A673 (cell line): ENCODE data around the gene CNIH1. TPM values are rescaled to one million over a fixed set of nuclear protein-coding genes. Genes with fewer than 3 reads are reported as not detected.

Experiments
- BruUV-seq: library from RNA; stranded (reverse); fragments of 400-500 nt; replicated peaks from 2 replicates; lab custom pipeline; 2021; lab: Mats Ljungman, UMichigan
- CTCF ChIA-PET: fragments of 300-600 bp; sonication (Branson Sonifier 250); formaldehyde crosslinking; loops from one replicate; lab custom pipeline; 2022; ENCODE audit warnings: antibody characterized with exemption; lab: Charles Lee
- POLR2A ChIA-PET: fragments of 300-600 bp; sonication (Branson Sonifier 250); formaldehyde crosslinking; loops from one replicate; lab custom pipeline; 2022; ENCODE audit warnings: antibody characterized with exemption; ENCODE audit not compliant: low non-redundant PET; lab: Charles Lee
- DNase-seq: peaks from one replicate; pipeline ENCODE4 v3.0.0-alpha.2; 2015; ENCODE audit warnings: low spot score
- H3K27ac ChIP-seq: fragments of 200-600 bp; sonication (generic); 2 replicates; pipeline ENCODE4 v1.5.1; 2016; ENCODE audit warnings: mixed run types, low read depth, mild to moderate bottlenecking, mixed read lengths, antibody characterized with exemption, low read length; ENCODE audit not compliant: poor library complexity, severe bottlenecking
- H3K27me3 ChIP-seq: fragments of 200-600 bp; sonication (generic); replicated peaks from 2 replicates; pipeline ENCODE4 v1.6.1; 2017; ENCODE audit warnings: mixed run types, low read depth, mild to moderate bottlenecking, mixed read lengths, antibody characterized with exemption, low read length; ENCODE audit not compliant: insufficient read depth, poor library complexity
- H3K36me3 ChIP-seq: fragments of 200-600 bp; sonication (generic); 2 replicates; pipeline ENCODE4 v1.6.1; 2016; ENCODE audit warnings: mixed run types, mild to moderate bottlenecking, mixed read lengths, antibody characterized with exemption, low read length; ENCODE audit not compliant: insufficient read depth, poor library complexity, severe bottlenecking
- H3K4me1 ChIP-seq: fragments of 200-600 bp; sonication (generic); 2 replicates; pipeline ENCODE4 v1.6.1; 2017; ENCODE audit warnings: mixed run types, mild to moderate bottlenecking, mixed read lengths, antibody characterized with exemption, low read length; ENCODE audit not compliant: insufficient read depth, poor library complexity, severe bottlenecking
- H3K4me3 ChIP-seq: fragments of 200-600 bp; sonication (generic); 2 replicates; pipeline ENCODE4 v1.5.1; 2016; ENCODE audit warnings: low read depth, mixed run types, mild to moderate bottlenecking, mixed read lengths, low read length; ENCODE audit not compliant: poor library complexity, severe bottlenecking
- H3K9me3 ChIP-seq: fragments of 200-600 bp; sonication (generic); 2 replicates; pipeline ENCODE4 v1.6.1; 2016; ENCODE audit warnings: mixed run types, low read depth, mild to moderate bottlenecking, mixed read lengths, antibody characterized with exemption, low read length; ENCODE audit not compliant: poor library complexity, severe bottlenecking
- EZH2 ChIP-seq: fragments of 200-600 bp; sonication (generic); IDR thresholded peaks from 2 replicates; pipeline ENCODE4 v1.6.1; 2017; ENCODE audit warnings: borderline replicate concordance, low read depth, mild to moderate bottlenecking, mixed read lengths, antibody characterized with exemption, low read length; ENCODE audit not compliant: poor library complexity, severe bottlenecking
- intact Hi-C: fragments of 100-400 bp; cut with micrococcal nuclease; formaldehyde crosslinking; loops from one replicate; pipeline ENCODE4 v1.10.0; 2022; ENCODE audit not compliant: unreplicated experiment
- total RNA-seq: library from RNA; stranded (reverse); gene quantifications from 2 replicates; pipeline ENCODE4 v1.2.3, GENCODE V29; 2021
- TF ChIP-seq, protein P1 (sequence below): fragments of 300-800, 200-600 bp; sonication (generic); conservative IDR thresholded peaks from 2 replicates; pipeline ENCODE4 v1.5.1; 2017; ENCODE audit warnings: low read depth, mild to moderate bottlenecking, antibody characterized with exemption, low read length, moderate library complexity, mixed read lengths

The CNIH1 gene
- total RNA-seq, 1 experiment from 2014 or later, result 170 TPM

DNA sequence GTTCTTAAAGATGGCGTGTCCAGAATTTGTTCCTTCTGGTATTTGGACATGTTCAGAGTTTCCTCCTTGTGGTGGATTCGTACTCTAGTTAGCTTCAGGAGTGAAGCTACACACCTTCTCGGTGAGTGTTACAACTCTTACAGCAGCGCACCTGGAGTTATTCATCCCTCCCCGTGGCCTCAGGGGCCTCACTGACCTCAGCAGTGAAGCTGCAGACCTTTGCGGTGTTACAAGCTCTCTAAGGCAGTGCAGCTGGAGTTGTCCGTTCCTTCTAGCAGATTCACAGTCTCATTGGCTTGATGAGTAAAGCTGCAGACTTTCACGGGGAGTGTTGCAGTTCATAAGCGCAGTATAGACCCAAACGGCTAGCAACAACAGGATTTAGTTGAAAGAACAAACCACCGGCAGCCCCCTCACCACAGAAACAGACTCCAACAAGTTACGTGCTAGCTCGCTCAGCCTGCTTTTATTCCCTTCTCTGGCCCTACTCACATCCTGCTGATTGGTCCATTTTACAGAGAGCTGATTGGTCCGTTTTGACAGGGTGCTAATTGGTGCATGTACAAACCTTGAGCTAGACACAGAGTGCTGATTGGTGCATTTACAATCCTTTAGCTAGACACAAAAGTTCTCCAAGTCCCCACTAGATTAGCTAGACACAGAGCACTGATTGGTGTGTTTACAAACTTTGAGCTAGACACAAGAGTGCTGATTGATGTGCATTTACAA is 48.9 kb downstream of the CNIH1 start:
- TF ChIP-seq, protein P1, sequence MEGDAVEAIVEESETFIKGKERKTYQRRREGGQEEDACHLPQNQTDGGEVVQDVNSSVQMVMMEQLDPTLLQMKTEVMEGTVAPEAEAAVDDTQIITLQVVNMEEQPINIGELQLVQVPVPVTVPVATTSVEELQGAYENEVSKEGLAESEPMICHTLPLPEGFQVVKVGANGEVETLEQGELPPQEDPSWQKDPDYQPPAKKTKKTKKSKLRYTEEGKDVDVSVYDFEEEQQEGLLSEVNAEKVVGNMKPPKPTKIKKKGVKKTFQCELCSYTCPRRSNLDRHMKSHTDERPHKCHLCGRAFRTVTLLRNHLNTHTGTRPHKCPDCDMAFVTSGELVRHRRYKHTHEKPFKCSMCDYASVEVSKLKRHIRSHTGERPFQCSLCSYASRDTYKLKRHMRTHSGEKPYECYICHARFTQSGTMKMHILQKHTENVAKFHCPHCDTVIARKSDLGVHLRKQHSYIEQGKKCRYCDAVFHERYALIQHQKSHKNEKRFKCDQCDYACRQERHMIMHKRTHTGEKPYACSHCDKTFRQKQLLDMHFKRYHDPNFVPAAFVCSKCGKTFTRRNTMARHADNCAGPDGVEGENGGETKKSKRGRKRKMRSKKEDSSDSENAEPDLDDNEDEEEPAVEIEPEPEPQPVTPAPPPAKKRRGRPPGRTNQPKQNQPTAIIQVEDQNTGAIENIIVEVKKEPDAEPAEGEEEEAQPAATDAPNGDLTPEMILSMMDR, result no peak
- ChIA-PET POLR2A (no interaction called here), CTCF (no interaction called here)
- no TSS peak for BruUV-seq
- Histone ChIP-seq H3K27ac (no peak overlapping the region), H3K4me3 (no peak overlapping the region), H3K9me3 (no peaks in the 10 kb centered on the region), H3K36me3 (no peaks in the 10 kb centered on the region), H3K4me1 (no peaks in the 10 kb centered on the region), H3K27me3 (peaks cover 10% of the 10 kb centered on the region)
- intact Hi-C loops, result no loop called here
- DNase-seq, result no peak

DNA sequence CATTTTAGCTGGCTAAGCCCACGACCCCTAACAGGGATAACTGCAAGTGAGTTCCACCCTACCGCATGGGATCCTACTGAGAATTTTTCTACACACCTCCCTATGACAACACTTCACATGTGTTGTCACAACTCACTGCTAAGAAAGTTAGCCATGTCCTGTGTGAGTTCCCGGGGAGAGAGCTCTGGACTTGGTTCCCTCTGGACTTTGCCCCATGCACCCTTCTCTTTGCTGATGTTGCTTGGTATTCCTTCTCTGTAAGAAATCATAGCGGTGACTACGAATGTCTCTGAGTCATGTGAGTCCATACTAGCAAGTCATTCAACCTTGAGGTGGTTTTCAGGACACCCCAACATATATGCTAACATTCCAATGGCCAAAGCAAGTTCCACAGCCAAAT is 53.8 kb downstream of the CNIH1 start:
- Histone ChIP-seq H3K27me3 (peaks cover 21% of the 10 kb centered on the region), H3K27ac (no peak overlapping the region), H3K4me3 (no peak overlapping the region), H3K36me3 (no peaks in the 10 kb centered on the region), H3K9me3 (no peaks in the 10 kb centered on the region), H3K4me1 (no peaks in the 10 kb centered on the region)
- no peak for DNase-seq
- intact Hi-C loops, result no loop called here
- POLR2A ChIA-PET, result no interaction called here
- TF ChIP-seq, protein P1, result no peak
- no peak for TF ChIP-seq EZH2
- CTCF ChIA-PET, result no interaction called here
- BruUV-seq, result no TSS peak

DNA sequence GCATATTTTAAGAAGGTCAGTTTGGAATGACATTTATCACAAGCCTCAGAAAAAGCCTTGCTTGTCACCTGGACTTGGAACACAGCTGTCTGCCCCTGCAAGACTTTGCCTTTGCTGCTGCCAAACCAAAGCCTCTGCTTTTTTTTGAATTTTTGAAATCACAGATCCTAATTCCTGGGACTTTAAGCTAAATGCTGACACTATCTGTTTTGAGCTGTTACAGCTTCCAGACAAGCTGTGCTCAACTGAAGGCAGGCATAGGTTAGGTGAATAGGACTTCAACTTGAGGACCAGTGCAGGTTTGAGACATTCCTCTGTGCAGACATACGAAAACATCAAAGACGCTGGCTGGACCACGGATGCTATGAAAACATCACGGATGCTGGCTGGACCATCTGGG is 55.6 kb downstream of the CNIH1 start:
- Histone ChIP-seq H3K27ac (no peak overlapping the region), H3K36me3 (no peaks in the 10 kb centered on the region), H3K27me3 (peaks cover 21% of the 10 kb centered on the region), H3K4me1 (no peaks in the 10 kb centered on the region), H3K4me3 (no peak overlapping the region), H3K9me3 (no peaks in the 10 kb centered on the region)
- BruUV-seq, result no TSS peak
- TF ChIP-seq EZH2, result no peak
- TF ChIP-seq, protein P1, result no peak
- ChIA-PET CTCF (no interaction called here), POLR2A (no interaction called here)
- no peak for DNase-seq
- intact Hi-C loops, result no loop called here
